ENCODE data around the gene REPS1. TPM values are rescaled to one million over a fixed set of nuclear protein-coding genes. Genes with fewer than 3 reads are reported as not detected.

The REPS1 gene
- total RNA-seq, 1 experiment from 2014 or later = 74.4 TPM

GRCh38 chr6:138989098-138989983 is 1.3 kb upstream of the REPS1 start:
- no peak overlapping the region for H3K4me2 ChIP-seq (ENCODE audit: insufficient read depth, insufficient read length, low read length)
- no peak overlapping the region for H3K27ac ChIP-seq (ENCODE audit: insufficient read length, low read depth, low read length)
- H3K18ac ChIP-seq (ENCODE audit: insufficient read length, low read depth, low read length) = no peak overlapping the region
- H3K36me3 Mint-ChIP-seq (ENCODE audit: insufficient read depth in 1 of 3, low read depth in 3 of 3) = no peaks in the 10 kb centered on the region
- no peaks in the 10 kb centered on the region; the same call in 1 of the 2 replicates for H3K27me3 Mint-ChIP-seq (ENCODE audit: low read depth)
- H2BK15ac ChIP-seq (ENCODE audit: low read depth, low read length) = no peak overlapping the region
- H3K56ac ChIP-seq (ENCODE audit: insufficient read length, low read depth, low read length) = no peak overlapping the region
- H3K79me2 ChIP-seq (ENCODE audit: insufficient read depth, low read length) = peaks cover 24% of the 10 kb centered on the region; the same call in 1 of the 2 replicates
- H2BK20ac ChIP-seq (ENCODE audit: low read depth, low read length, poor library complexity, severe bottlenecking) = no peak overlapping the region
- no peak overlapping the region for H4K8ac ChIP-seq (replicated peaks; ENCODE audit: insufficient read length, low read depth, low read length)
- no peak overlapping the region for H3K4ac ChIP-seq (ENCODE audit: low read depth, low read length)
- H2BK5ac ChIP-seq (ENCODE audit: insufficient read length, low read length) = no peak overlapping the region
- peaks cover 5% of the 10 kb centered on the region for H3K79me1 ChIP-seq (ENCODE audit: insufficient read depth, low read depth, low read length, poor library complexity, severe bottlenecking)
- no peak overlapping the region for H2AFZ ChIP-seq (ENCODE audit: low read length)
- H3K14ac ChIP-seq (ENCODE audit: insufficient read depth, low read length) = no peak overlapping the region
- no peak overlapping the region for H2AK5ac ChIP-seq (ENCODE audit: insufficient read length, low read length)
- H3K4me3 Mint-ChIP-seq = peak overlapping the region in 1 of 2 experiments; percentile 49; a peak in 2 of 5 replicates
- no peaks in the 10 kb centered on the region for H3K9me3 ChIP-seq (ENCODE audit: control insufficient read depth, low read depth, low read length)
- WGBS (ENCODE audit: extremely low coverage, insufficient read length, low lambda C conversion rate) = no CpG with 5 or more reads among the region's 5 CpGs
- no peak for DNase-seq
- H3T11ph ChIP-seq (ENCODE audit: low read length) = no peak overlapping the region
- H3K27me3 ChIP-seq (ENCODE audit: insufficient read depth, low read length) = no peaks in the 10 kb centered on the region
- H2BK12ac ChIP-seq (ENCODE audit: insufficient read length, low read depth, low read length) = no peak overlapping the region
- H3K4me1 ChIP-seq (ENCODE audit: insufficient read depth, low read length) = peaks cover 6% of the 10 kb centered on the region
- H3K23me2 ChIP-seq (ENCODE audit: insufficient read length, low read depth, low read length, poor library complexity, severe bottlenecking) = no peaks in the 10 kb centered on the region
- H4K20me1 ChIP-seq (ENCODE audit: control insufficient read depth, insufficient read depth, insufficient read length) = no peaks in the 10 kb centered on the region
- H4K91ac ChIP-seq (ENCODE audit: insufficient read length, low read depth, low read length) = no peak overlapping the region
- H3K23ac ChIP-seq (ENCODE audit: insufficient read length, low read depth, low read length) = no peak overlapping the region
- no peak overlapping the region for H2BK120ac ChIP-seq (ENCODE audit: low read depth, low read length, poor library complexity, severe bottlenecking)
- no peak for TF ChIP-seq CTCF (conservative IDR thresholded peaks at IDR 0.05)
- no peak overlapping the region for H3K9ac ChIP-seq (ENCODE audit: extremely low read depth, insufficient read length, low read length)
- H3K27ac Mint-ChIP-seq = no peak overlapping the region
- peaks cover 21 to 37% of the 10 kb centered on the region in 2 experiments for H3K4me1 Mint-ChIP-seq
- H3K9me3 Mint-ChIP-seq = no peaks in the 10 kb centered on the region
- no peak overlapping the region for H4K5ac ChIP-seq (ENCODE audit: insufficient read length, low read depth, low read length)
